ENCODE measurements around the gene SYCN. TPM values are rescaled to one million over a fixed set of nuclear protein-coding genes. Genes with fewer than 3 reads are reported as not detected.

The SYCN gene
- total RNA-seq, 1 experiment from 2014 or later: not detected

DNA sequence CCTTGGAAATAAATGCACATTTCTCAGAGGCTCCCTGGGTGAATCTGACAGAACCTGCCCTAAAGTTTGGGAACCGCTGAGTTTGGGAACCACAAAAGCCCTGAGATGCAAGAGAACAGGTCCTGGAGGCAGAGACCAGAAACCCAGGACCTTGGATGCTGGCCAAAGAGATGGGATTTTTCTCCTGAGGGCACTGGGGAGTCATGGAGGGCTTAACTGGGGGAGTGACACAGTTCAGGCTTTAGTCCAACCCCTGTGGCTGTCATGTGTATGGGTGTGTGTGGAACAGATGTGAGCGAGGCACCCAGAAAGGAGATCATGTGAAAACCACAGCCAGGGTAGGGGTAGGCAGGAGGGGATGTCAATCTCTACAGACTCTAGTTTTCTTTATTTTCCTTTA, 11.2 kb downstream of the SYCN start:
- intact Hi-C loops (cut with micrococcal nuclease): no loop called here
- RAD21 ChIA-PET (ENCODE audit: low non-redundant PET in 1 of 2, low total read pairs in 2 of 2, uncharacterized antibody in 2 of 2, unreplicated experiment in 2 of 2): no interaction called here

DNA sequence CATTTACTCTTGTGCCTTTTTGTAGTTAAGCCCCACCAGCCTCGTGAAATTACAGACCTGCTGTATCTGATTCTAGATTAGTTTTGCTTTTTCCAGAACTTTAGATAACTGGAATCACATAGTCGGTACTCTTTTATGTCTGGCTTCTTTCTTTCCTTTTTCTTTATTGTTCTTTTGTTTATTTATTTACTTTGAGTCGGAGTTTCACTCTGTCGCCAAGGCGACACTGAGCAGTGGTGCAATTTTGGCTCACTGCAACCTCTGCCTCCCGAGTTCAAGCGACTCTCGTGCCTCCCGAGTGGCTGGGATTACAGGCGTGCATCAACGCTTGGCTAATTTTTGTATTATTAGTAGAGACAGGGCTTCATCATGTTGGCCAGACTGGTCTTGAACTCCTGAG, 13.3 kb downstream of the SYCN start:
- BruUV-seq (replicated peaks): no TSS peak
- H3K27ac ChIP-seq (ENCODE audit: low read depth, low read length): no peak overlapping the region
- peaks cover 0 to 22% of the 10 kb centered on the region in 2 experiments; a peak in 3 of 4 replicates for H3K4me1 ChIP-seq (ENCODE audit: control insufficient read depth in 1 of 2, insufficient read depth in 2 of 2, low read length in 2 of 2)
- ChIA-PET CTCF (no interaction called here), POLR2A (no interaction called here), RAD21 (ENCODE audit: low non-redundant PET in 1 of 2, low total read pairs in 2 of 2, uncharacterized antibody in 2 of 2, unreplicated experiment in 2 of 2) (no interaction called here)
- H3K79me2 ChIP-seq (ENCODE audit: insufficient read depth, low read length): no peaks in the 10 kb centered on the region
- no peaks in the 10 kb centered on the region for H3K9me3 ChIP-seq (ENCODE audit: control insufficient read depth in 1 of 2, insufficient read depth in 1 of 2, low read depth in 1 of 2, low read length in 2 of 2)
- H2AFZ ChIP-seq (ENCODE audit: low read depth, low read length, poor library complexity, severe bottlenecking): no peak overlapping the region
- ATAC-seq (no peak), DNase-seq (ENCODE audit: low read depth, low spot score) (no peak)
- H3K36me3 ChIP-seq (ENCODE audit: control insufficient read depth in 1 of 2, insufficient read depth in 2 of 2, low read length in 2 of 2): no peaks in the 10 kb centered on the region
- TF ChIP-seq SIN3A (IDR thresholded peaks at IDR 0.05; ENCODE audit: low read depth): no peak
- H3K9me2 ChIP-seq (ENCODE audit: insufficient read depth): no peaks in the 10 kb centered on the region
- no peak overlapping the region for H3K4me2 ChIP-seq (ENCODE audit: low read length)
- H3K27me3 ChIP-seq (ENCODE audit: insufficient read depth, low read length): no peaks in the 10 kb centered on the region
- no peak overlapping the region for H3K4me3 ChIP-seq (replicated peaks in 1 of 2; ENCODE audit: low read depth in 1 of 2, low read length in 2 of 2)
- no peak overlapping the region for H3K9ac ChIP-seq (ENCODE audit: low read length)
- intact Hi-C loops (cut with micrococcal nuclease): no loop called here
- no peaks in the 10 kb centered on the region for H4K20me1 ChIP-seq (ENCODE audit: insufficient read depth)

More for the DNA sequence above, 11.2 kb downstream of the SYCN start:
- Histone ChIP-seq H3K4me3 (replicated peaks in 1 of 2; ENCODE audit: low read depth in 1 of 2, low read length in 2 of 2) (no peak overlapping the region), H3K9me3 (ENCODE audit: control insufficient read depth in 1 of 2, insufficient read depth in 1 of 2, low read depth in 1 of 2, low read length in 2 of 2) (no peaks in the 10 kb centered on the region), H3K79me2 (ENCODE audit: insufficient read depth, low read length) (no peaks in the 10 kb centered on the region), H3K4me1 (ENCODE audit: control insufficient read depth in 1 of 2, insufficient read depth in 2 of 2, low read length in 2 of 2) (peaks cover 0 to 24% of the 10 kb centered on the region in 2 experiments; a peak in 2 of 4 replicates), H3K27ac (ENCODE audit: low read depth, low read length) (no peak overlapping the region), H2AFZ (ENCODE audit: low read depth, low read length, poor library complexity, severe bottlenecking) (no peak overlapping the region), H3K9me2 (ENCODE audit: insufficient read depth) (no peaks in the 10 kb centered on the region), H3K4me2 (ENCODE audit: low read length) (no peak overlapping the region), H3K36me3 (ENCODE audit: control insufficient read depth in 1 of 2, insufficient read depth in 2 of 2, low read length in 2 of 2) (no peaks in the 10 kb centered on the region), H3K9ac (ENCODE audit: low read length) (no peak overlapping the region), H3K27me3 (ENCODE audit: insufficient read depth, low read length) (no peaks in the 10 kb centered on the region), H4K20me1 (ENCODE audit: insufficient read depth) (no peaks in the 10 kb centered on the region)
- CTCF ChIA-PET: no interaction called here
- no peak for ATAC-seq
- no peak for DNase-seq (ENCODE audit: low read depth, low spot score)
- no peak for TF ChIP-seq YY1 (IDR thresholded peaks at IDR 0.05; ENCODE audit: extremely low read depth, insufficient replicate concordance, low read depth, low read length)
- no peak for TF ChIP-seq CEBPB (IDR thresholded peaks at IDR 0.05; ENCODE audit: low read depth)
- TF ChIP-seq SRF (IDR thresholded peaks at IDR 0.05; ENCODE audit: low read depth): no peak
- no peak for TF ChIP-seq EZH2 (IDR thresholded peaks at IDR 0.05)
- no peak for TF ChIP-seq ZFX (IDR thresholded peaks at IDR 0.05)
- TF ChIP-seq POLR2A (IDR thresholded peaks at IDR 0.05; ENCODE audit: borderline replicate concordance, extremely low read depth, insufficient read depth, insufficient read length): no peak
- TF ChIP-seq, protein P1, sequence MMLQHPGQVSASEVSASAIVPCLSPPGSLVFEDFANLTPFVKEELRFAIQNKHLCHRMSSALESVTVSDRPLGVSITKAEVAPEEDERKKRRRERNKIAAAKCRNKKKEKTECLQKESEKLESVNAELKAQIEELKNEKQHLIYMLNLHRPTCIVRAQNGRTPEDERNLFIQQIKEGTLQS (IDR thresholded peaks at IDR 0.05): no peak
- no peak for TF ChIP-seq EGR1 (IDR thresholded peaks at IDR 0.05; ENCODE audit: low read depth)
- POLR2A ChIA-PET: no interaction called here
- no TSS peak for BruUV-seq (replicated peaks)

All from HCT116 (cell line).